HCT116 (cell line): ENCODE results near the gene IL37. TPM values are rescaled to one million over a fixed set of nuclear protein-coding genes. Genes with fewer than 3 reads are reported as not detected.

ENCODE experiments used
- ATAC-seq: fragments of 200-7000 bp; cut with Tn5 transposase; 2 replicates; pipeline ENCODE4 v1.9.1; 2020; ENCODE audit warnings: mild to moderate bottlenecking, moderate library complexity
- BruUV-seq: library from RNA; stranded (reverse); fragments of 400-500 nt; replicated peaks from 2 replicates; lab custom pipeline; 2021; lab: Mats Ljungman, UMichigan
- CTCF ChIA-PET: fragments of 300-600 bp; sonication (Branson Sonifier 250); formaldehyde crosslinking; loops from one replicate; lab custom pipeline; 2021; ENCODE audit warnings: antibody characterized with exemption; lab: Charles Lee
- POLR2A ChIA-PET: fragments of 300-600, 350-600 bp; sonication (Branson Sonifier 250); formaldehyde crosslinking; loops from one replicate; lab custom pipeline; 2021; ENCODE audit warnings: antibody characterized with exemption; lab: Charles Lee
- RAD21 ChIA-PET, 2 experiments: fragments of 300-600 bp; sonication (Branson Sonifier 250); formaldehyde crosslinking; loops; one replicate each; lab custom pipeline; 2023; ENCODE audit warnings: low total read pairs in 2 of 2; ENCODE audit not compliant: uncharacterized antibody in 2 of 2, unreplicated experiment in 2 of 2, low non-redundant PET in 1 of 2; lab: Charles Lee
- DNase-seq: peaks from one replicate; pipeline ENCODE4 v3.0.0-alpha.2; 2010; ENCODE audit warnings: low read depth, low spot score
- H2AFZ ChIP-seq: fragments of 200-600 bp; shearing (Covaris generic), sonication (generic); 2 replicates; pipeline ENCODE4 v1.6.1; 2017; ENCODE audit warnings: low read depth, mixed run types, mixed read lengths, antibody characterized with exemption, low read length; ENCODE audit not compliant: poor library complexity, severe bottlenecking
- H3K27ac ChIP-seq: 2 replicates; pipeline ENCODE4 v1.5.1; 2012; ENCODE audit warnings: low read depth, low read length
- H3K27me3 ChIP-seq: fragments of 200-600 bp; sonication (generic); 2 replicates; pipeline ENCODE4 v1.6.1; 2016; ENCODE audit warnings: mixed run types, low read length, mixed read lengths; ENCODE audit not compliant: insufficient read depth
- H3K36me3 ChIP-seq, 2 experiments: fragments of 200-500 bp in 1 of 2; fragments of 200-600 bp in 1 of 2; sonication (Bioruptor generic) in 1 of 2; sonication (generic) in 1 of 2; 2 replicates each; pipeline versions ENCODE4 v1.5.1 to v1.6.1; 2014 to 2016; ENCODE audit warnings: low read length in 2 of 2, inconsistent platforms in 1 of 2, mixed read lengths in 1 of 2, mixed run types in 1 of 2; ENCODE audit not compliant: insufficient read depth in 2 of 2, control insufficient read depth in 1 of 2
- H3K4me1 ChIP-seq, 2 experiments: fragments of 200-600 bp in 1 of 2; sonication (generic) in 1 of 2; 2 replicates each; pipeline versions ENCODE4 v1.5.1 to v1.6.1; 2012 to 2017; ENCODE audit warnings: low read length in 2 of 2, inconsistent platforms in 1 of 2, mild to moderate bottlenecking in 1 of 2, mixed read lengths in 1 of 2, mixed run types in 1 of 2, moderate library complexity in 1 of 2; ENCODE audit not compliant: insufficient read depth in 2 of 2, control insufficient read depth in 1 of 2
- H3K4me2 ChIP-seq: fragments of 200-600 bp; sonication (generic); 2 replicates; pipeline ENCODE4 v1.6.1; 2017; ENCODE audit warnings: mixed run types, low read length, mixed read lengths
- H3K4me3 ChIP-seq, 2 experiments: fragments of 200-600 bp in 1 of 2; sonication (generic) in 1 of 2; replicated peaks in 1 of 2; 2 replicates each; pipeline ENCODE4 v1.5.1; 2011 to 2016; ENCODE audit warnings: low read length in 2 of 2, control low read depth in 1 of 2, low read depth in 1 of 2, mild to moderate bottlenecking in 1 of 2, mixed read lengths in 1 of 2, mixed run types in 1 of 2
- H3K79me2 ChIP-seq: fragments of 200-600 bp; sonication (generic); 2 replicates; pipeline ENCODE4 v1.6.1; 2017; ENCODE audit warnings: mild to moderate bottlenecking, mixed run types, low read length, moderate library complexity, mixed read lengths; ENCODE audit not compliant: insufficient read depth
- H3K9ac ChIP-seq: fragments of 200-600 bp; sonication (generic); 2 replicates; pipeline ENCODE4 v1.6.1; 2016; ENCODE audit warnings: low read length, mixed read lengths
- H3K9me2 ChIP-seq: fragments of 200-600 bp; sonication (generic), shearing (Covaris generic); 2 replicates; pipeline ENCODE4 v1.6.1; 2017; ENCODE audit warnings: mixed run types, mild to moderate bottlenecking, moderate library complexity; ENCODE audit not compliant: insufficient read depth
- H3K9me3 ChIP-seq, 2 experiments: fragments of 200-500 bp in 1 of 2; fragments of 200-600 bp in 1 of 2; sonication (Bioruptor generic) in 1 of 2; sonication (generic) in 1 of 2; 2 replicates each; pipeline ENCODE4 v1.6.1; 2014 to 2017; ENCODE audit warnings: low read length in 2 of 2, mixed read lengths in 2 of 2, inconsistent platforms in 1 of 2, low read depth in 1 of 2, mild to moderate bottlenecking in 1 of 2, mixed run types in 1 of 2, moderate library complexity in 1 of 2; ENCODE audit not compliant: control insufficient read depth in 1 of 2, insufficient read depth in 1 of 2
- H4K20me1 ChIP-seq: fragments of 200-600 bp; sonication (generic), shearing (Covaris generic); 2 replicates; pipeline ENCODE4 v1.6.1; 2017; ENCODE audit warnings: mixed run types, mild to moderate bottlenecking, moderate library complexity; ENCODE audit not compliant: insufficient read depth
- CBX3 ChIP-seq: IDR thresholded peaks from 2 replicates; pipeline ENCODE4 v1.6.1; 2012; ENCODE audit warnings: low read depth
- CEBPB ChIP-seq: IDR thresholded peaks from 2 replicates; pipeline ENCODE4 v1.6.1; 2012; ENCODE audit warnings: low read depth
- EGR1 ChIP-seq: IDR thresholded peaks from 2 replicates; pipeline ENCODE4 v1.6.1; 2012; ENCODE audit warnings: low read depth
- EZH2phosphoT487 ChIP-seq: fragments of 200-600 bp; IDR thresholded peaks from 2 replicates; pipeline ENCODE4 v1.6.1; 2018; ENCODE audit warnings: antibody characterized with exemption, borderline replicate concordance
- JUND ChIP-seq: IDR thresholded peaks from 2 replicates; pipeline ENCODE4 v1.6.1; 2012
- POLR2A ChIP-seq: IDR thresholded peaks from 2 replicates; pipeline ENCODE4 v1.7.0; 2011; ENCODE audit warnings: borderline replicate concordance; ENCODE audit not compliant: insufficient read depth, insufficient read length; ENCODE audit errors: extremely low read depth
- POLR2AphosphoS5 ChIP-seq: IDR thresholded peaks from 2 replicates; pipeline ENCODE4 v1.6.1; 2011; ENCODE audit warnings: mild to moderate bottlenecking, low read depth, low read length, moderate library complexity
- RAD21 ChIP-seq: IDR thresholded peaks from 2 replicates; pipeline ENCODE4 v1.6.1; 2012; ENCODE audit warnings: low read depth, mild to moderate bottlenecking
- SP1 ChIP-seq: IDR thresholded peaks from 2 replicates; pipeline ENCODE4 v1.6.1; 2012; ENCODE audit warnings: low read depth
- YY1 ChIP-seq: IDR thresholded peaks from 2 replicates; pipeline ENCODE4 v1.6.1; 2011; ENCODE audit warnings: low read length, low read depth, moderate library complexity, mild to moderate bottlenecking; ENCODE audit not compliant: insufficient replicate concordance; ENCODE audit errors: extremely low read depth
- ZFX ChIP-seq: fragments of 450-650 bp; IDR thresholded peaks from 2 replicates; pipeline ENCODE4 v1.6.1; 2017
- ZNF274 ChIP-seq: fragments of 200-500 bp; sonication (Bioruptor generic); IDR thresholded peaks from 2 replicates; pipeline ENCODE4 v1.6.1; 2014; ENCODE audit warnings: mild to moderate bottlenecking, low read depth, low read length, inconsistent platforms
- intact Hi-C: fragments of 100-400 bp; cut with micrococcal nuclease; formaldehyde crosslinking; loops from 2 replicates; pipeline ENCODE4 v1.10.0; 2022
- total RNA-seq: library from RNA; stranded (reverse); gene quantifications from one replicate; pipeline ENCODE4 v1.2.1, GENCODE V29; 2021; ENCODE audit not compliant: unreplicated experiment
- TF ChIP-seq, protein P1 (sequence below): IDR thresholded peaks from 2 replicates; pipeline ENCODE4 v1.6.1; 2012; ENCODE audit warnings: low read depth
- TF ChIP-seq, protein P2 (sequence below): IDR thresholded peaks from 2 replicates; pipeline ENCODE4 v1.6.1; 2011; ENCODE audit warnings: mild to moderate bottlenecking, low read length, moderate library complexity; ENCODE audit not compliant: insufficient replicate concordance; ENCODE audit errors: extremely low read depth
- TF ChIP-seq, protein P3 (sequence below): IDR thresholded peaks from 2 replicates; pipeline ENCODE4 v1.6.1; 2012
- TF ChIP-seq, protein P4 (sequence below), 3 experiments: fragments of 200-600 bp in 1 of 3; sonication (generic) in 1 of 3; IDR thresholded peaks in 2 of 3; conservative IDR thresholded peaks in 1 of 3; 2 replicates each; pipeline ENCODE4 v1.5.1; 2012 to 2017; ENCODE audit warnings: low read depth in 2 of 3, low read length in 2 of 3, antibody characterized with exemption in 1 of 3, borderline replicate concordance in 1 of 3, control low read depth in 1 of 3, mild to moderate bottlenecking in 1 of 3, mixed read lengths in 1 of 3, mixed run types in 1 of 3, moderate library complexity in 1 of 3; ENCODE audit not compliant: insufficient read depth in 1 of 3

Gene IL37
- total RNA-seq, 1 experiment from 2014 or later = not detected

DNA sequence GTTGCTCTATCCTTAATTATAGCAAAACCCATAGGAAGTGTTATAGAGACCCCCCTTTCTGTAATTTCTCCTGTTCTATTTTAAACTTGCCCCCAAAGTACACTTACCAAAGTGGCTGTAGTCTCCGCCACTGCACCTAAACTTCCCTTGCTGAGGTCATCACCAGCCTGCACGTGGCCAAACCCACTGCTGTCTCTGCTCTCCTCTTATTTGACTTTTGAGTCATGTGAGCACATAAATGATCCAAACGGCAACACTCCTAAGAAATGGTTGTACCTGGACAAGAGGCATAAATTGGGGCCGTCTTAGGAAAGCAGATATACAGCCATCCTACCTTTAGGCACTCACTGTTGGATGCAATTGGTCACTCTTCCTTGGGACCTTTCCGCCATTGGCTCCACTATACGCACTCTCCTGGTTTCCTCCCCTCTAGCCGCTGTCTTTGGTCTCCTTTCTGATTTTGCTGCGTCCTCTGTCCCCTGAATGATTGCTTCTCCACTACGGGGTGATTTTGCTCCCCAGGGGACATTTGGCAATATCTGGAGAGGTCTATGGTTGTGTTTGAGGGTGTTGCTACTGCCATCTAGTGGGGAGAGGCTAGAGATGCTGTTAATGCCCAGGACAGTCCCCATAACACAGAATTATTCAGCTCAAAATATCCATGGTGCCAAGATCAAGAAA lies 47.6 kb downstream of the IL37 start:
- Histone ChIP-seq H3K9me2 (no peaks in the 10 kb centered on the region), H3K4me3 (no peak overlapping the region), H2AFZ (peak overlapping the region; percentile 43), H3K4me1 (peaks cover 0 to 13% of the 10 kb centered on the region in 2 experiments; a peak in 1 of 4 replicates), H3K4me2 (peak overlapping the region; percentile 7; the same call in 1 of the 2 replicates), H3K27me3 (no peaks in the 10 kb centered on the region), H3K36me3 (no peaks in the 10 kb centered on the region), H3K9me3 (no peaks in the 10 kb centered on the region), H3K9ac (no peak overlapping the region), H4K20me1 (no peaks in the 10 kb centered on the region), H3K27ac (no peak overlapping the region), H3K79me2 (no peaks in the 10 kb centered on the region)
- ChIA-PET RAD21 (interaction anchor here in 1 of 2 experiments (1.0 kb wide), 1 partner anchor 209 kb away, joined by 4 read pairs; no protein-coding TSS in a partner anchor), CTCF (interaction anchor here (0.6 to 1.6 kb wide), 18 partner anchors 9 to 1060 kb away, joined by 3 to 18 read pairs (median 4); partner anchors contain the start of genes CKAP2L and MERTK), POLR2A (no interaction called here)
- no peak for TF ChIP-seq YY1
- no peak for TF ChIP-seq EZH2phosphoT487
- no peak for TF ChIP-seq EGR1
- TF ChIP-seq POLR2A = no peak
- no peak for TF ChIP-seq CEBPB
- TF ChIP-seq, protein P1, sequence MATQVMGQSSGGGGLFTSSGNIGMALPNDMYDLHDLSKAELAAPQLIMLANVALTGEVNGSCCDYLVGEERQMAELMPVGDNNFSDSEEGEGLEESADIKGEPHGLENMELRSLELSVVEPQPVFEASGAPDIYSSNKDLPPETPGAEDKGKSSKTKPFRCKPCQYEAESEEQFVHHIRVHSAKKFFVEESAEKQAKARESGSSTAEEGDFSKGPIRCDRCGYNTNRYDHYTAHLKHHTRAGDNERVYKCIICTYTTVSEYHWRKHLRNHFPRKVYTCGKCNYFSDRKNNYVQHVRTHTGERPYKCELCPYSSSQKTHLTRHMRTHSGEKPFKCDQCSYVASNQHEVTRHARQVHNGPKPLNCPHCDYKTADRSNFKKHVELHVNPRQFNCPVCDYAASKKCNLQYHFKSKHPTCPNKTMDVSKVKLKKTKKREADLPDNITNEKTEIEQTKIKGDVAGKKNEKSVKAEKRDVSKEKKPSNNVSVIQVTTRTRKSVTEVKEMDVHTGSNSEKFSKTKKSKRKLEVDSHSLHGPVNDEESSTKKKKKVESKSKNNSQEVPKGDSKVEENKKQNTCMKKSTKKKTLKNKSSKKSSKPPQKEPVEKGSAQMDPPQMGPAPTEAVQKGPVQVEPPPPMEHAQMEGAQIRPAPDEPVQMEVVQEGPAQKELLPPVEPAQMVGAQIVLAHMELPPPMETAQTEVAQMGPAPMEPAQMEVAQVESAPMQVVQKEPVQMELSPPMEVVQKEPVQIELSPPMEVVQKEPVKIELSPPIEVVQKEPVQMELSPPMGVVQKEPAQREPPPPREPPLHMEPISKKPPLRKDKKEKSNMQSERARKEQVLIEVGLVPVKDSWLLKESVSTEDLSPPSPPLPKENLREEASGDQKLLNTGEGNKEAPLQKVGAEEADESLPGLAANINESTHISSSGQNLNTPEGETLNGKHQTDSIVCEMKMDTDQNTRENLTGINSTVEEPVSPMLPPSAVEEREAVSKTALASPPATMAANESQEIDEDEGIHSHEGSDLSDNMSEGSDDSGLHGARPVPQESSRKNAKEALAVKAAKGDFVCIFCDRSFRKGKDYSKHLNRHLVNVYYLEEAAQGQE = no peak
- TF ChIP-seq CBX3 = no peak
- TF ChIP-seq, protein P2, sequence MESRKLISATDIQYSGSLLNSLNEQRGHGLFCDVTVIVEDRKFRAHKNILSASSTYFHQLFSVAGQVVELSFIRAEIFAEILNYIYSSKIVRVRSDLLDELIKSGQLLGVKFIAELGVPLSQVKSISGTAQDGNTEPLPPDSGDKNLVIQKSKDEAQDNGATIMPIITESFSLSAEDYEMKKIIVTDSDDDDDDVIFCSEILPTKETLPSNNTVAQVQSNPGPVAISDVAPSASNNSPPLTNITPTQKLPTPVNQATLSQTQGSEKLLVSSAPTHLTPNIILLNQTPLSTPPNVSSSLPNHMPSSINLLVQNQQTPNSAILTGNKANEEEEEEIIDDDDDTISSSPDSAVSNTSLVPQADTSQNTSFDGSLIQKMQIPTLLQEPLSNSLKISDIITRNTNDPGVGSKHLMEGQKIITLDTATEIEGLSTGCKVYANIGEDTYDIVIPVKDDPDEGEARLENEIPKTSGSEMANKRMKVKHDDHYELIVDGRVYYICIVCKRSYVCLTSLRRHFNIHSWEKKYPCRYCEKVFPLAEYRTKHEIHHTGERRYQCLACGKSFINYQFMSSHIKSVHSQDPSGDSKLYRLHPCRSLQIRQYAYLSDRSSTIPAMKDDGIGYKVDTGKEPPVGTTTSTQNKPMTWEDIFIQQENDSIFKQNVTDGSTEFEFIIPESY = no peak
- TF ChIP-seq POLR2AphosphoS5 = no peak
- no peak for TF ChIP-seq ZFX
- TF ChIP-seq SP1 = no peak
- peak; percentile 65 for TF ChIP-seq RAD21
- TF ChIP-seq, protein P3, sequence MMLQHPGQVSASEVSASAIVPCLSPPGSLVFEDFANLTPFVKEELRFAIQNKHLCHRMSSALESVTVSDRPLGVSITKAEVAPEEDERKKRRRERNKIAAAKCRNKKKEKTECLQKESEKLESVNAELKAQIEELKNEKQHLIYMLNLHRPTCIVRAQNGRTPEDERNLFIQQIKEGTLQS = no peak
- TF ChIP-seq, protein P4, sequence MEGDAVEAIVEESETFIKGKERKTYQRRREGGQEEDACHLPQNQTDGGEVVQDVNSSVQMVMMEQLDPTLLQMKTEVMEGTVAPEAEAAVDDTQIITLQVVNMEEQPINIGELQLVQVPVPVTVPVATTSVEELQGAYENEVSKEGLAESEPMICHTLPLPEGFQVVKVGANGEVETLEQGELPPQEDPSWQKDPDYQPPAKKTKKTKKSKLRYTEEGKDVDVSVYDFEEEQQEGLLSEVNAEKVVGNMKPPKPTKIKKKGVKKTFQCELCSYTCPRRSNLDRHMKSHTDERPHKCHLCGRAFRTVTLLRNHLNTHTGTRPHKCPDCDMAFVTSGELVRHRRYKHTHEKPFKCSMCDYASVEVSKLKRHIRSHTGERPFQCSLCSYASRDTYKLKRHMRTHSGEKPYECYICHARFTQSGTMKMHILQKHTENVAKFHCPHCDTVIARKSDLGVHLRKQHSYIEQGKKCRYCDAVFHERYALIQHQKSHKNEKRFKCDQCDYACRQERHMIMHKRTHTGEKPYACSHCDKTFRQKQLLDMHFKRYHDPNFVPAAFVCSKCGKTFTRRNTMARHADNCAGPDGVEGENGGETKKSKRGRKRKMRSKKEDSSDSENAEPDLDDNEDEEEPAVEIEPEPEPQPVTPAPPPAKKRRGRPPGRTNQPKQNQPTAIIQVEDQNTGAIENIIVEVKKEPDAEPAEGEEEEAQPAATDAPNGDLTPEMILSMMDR (IDR thresholded peaks at IDR 0.05 in 2 of 3, conservative IDR thresholded peaks at IDR 0.05 in 1 of 3; ENCODE audit: borderline replicate concordance in 1 of 3, insufficient read depth in 1 of 3, low read depth in 2 of 3, low read length in 2 of 3) = peak; percentile 62 to 92 (median 89); a peak in 5 of 6 replicates
- no peak for TF ChIP-seq ZNF274
- TF ChIP-seq JUND = no peak
- ATAC-seq = peak; percentile 95
- BruUV-seq = no TSS peak
- intact Hi-C loops = loop anchor here (2.0 to 10.0 kb wide), 2 partner anchors 210 to 446 kb away; no protein-coding TSS in a partner anchor
- DNase-seq = peak; percentile 41
